Measurements from ENCODE around the gene P4HB.

P4HB gene

GRCh38 chr17:81802048-81802758 is 58.1 kb downstream of the P4HB start:
- ATAC-seq (replicated peaks; ENCODE audit: extremely low read depth, poor library complexity, severe bottlenecking) (no peak), DNase-seq (ENCODE audit: low spot score in 2 of 2) (no peak)
- H3K4me3 Mint-ChIP-seq: no peak overlapping the region
- no peaks in the 10 kb centered on the region for H3K36me3 Mint-ChIP-seq (ENCODE audit: insufficient read depth)
- H3K27me3 Mint-ChIP-seq: peaks cover 41% of the 10 kb centered on the region
- H3K27ac Mint-ChIP-seq (ENCODE audit: low read depth): no peak overlapping the region
- no peaks in the 10 kb centered on the region for H3K4me1 Mint-ChIP-seq
- no peaks in the 10 kb centered on the region for H3K9me3 Mint-ChIP-seq

GRCh38 chr17:81801327-81801726 is 59.0 kb downstream of the P4HB start:
- Mint-ChIP-seq H3K9me3 (no peaks in the 10 kb centered on the region), H3K4me3 (no peak overlapping the region), H3K27ac (ENCODE audit: low read depth) (no peak overlapping the region), H3K27me3 (peaks cover 41% of the 10 kb centered on the region), H3K36me3 (ENCODE audit: insufficient read depth) (no peaks in the 10 kb centered on the region), H3K4me1 (no peaks in the 10 kb centered on the region)
- ATAC-seq (replicated peaks; ENCODE audit: extremely low read depth, poor library complexity, severe bottlenecking) (no peak), DNase-seq (ENCODE audit: low spot score in 2 of 2) (no peak)

GRCh38 chr17:81794509-81794908 is 65.8 kb downstream of the P4HB start:
- H3K36me3 Mint-ChIP-seq (ENCODE audit: insufficient read depth): no peaks in the 10 kb centered on the region
- no peaks in the 10 kb centered on the region for H3K9me3 Mint-ChIP-seq
- no peaks in the 10 kb centered on the region for H3K4me1 Mint-ChIP-seq
- ATAC-seq (replicated peaks; ENCODE audit: extremely low read depth, poor library complexity, severe bottlenecking) (no peak), DNase-seq (ENCODE audit: low spot score in 2 of 2) (no peak)
- peaks cover 2% of the 10 kb centered on the region for H3K27me3 Mint-ChIP-seq
- no peak overlapping the region for H3K4me3 Mint-ChIP-seq
- H3K27ac Mint-ChIP-seq (ENCODE audit: low read depth): no peak overlapping the region

GRCh38 chr17:81794074-81794476 is 66.3 kb downstream of the P4HB start:
- Mint-ChIP-seq H3K4me1 (no peaks in the 10 kb centered on the region), H3K36me3 (ENCODE audit: insufficient read depth) (no peaks in the 10 kb centered on the region), H3K4me3 (no peak overlapping the region), H3K27me3 (no peaks in the 10 kb centered on the region), H3K9me3 (no peaks in the 10 kb centered on the region), H3K27ac (ENCODE audit: low read depth) (no peak overlapping the region)
- DNase-seq (ENCODE audit: low spot score in 2 of 2): no peak
- no peak for ATAC-seq (replicated peaks; ENCODE audit: extremely low read depth, poor library complexity, severe bottlenecking)
